Hepatocyte (in vitro differentiated cells): Measurements from ENCODE around the gene FNDC3B. TPM values are rescaled to one million over a fixed set of nuclear protein-coding genes. Genes with fewer than 3 reads are reported as not detected.
A peak's percentile ranks its signal among the peaks of the same experiment; 100 is the strongest.

Source experiments
- DNase-seq: peaks from one replicate; pipeline ENCODE4 v3.0.0-alpha.2; 2016; ENCODE audit warnings: low spot score
- H2AFZ ChIP-seq: fragments of 200-600 bp; sonication (generic); 2 replicates; pipeline ENCODE4 v1.6.0; 2016; ENCODE audit warnings: antibody characterized with exemption, mild to moderate bottlenecking
- H3K27ac ChIP-seq: fragments of 200-600 bp; sonication (generic); 2 replicates; pipeline ENCODE4 v1.5.1; 2016; ENCODE audit warnings: mild to moderate bottlenecking
- H3K27me3 ChIP-seq: fragments of 200-600 bp; sonication (generic); 2 replicates; pipeline ENCODE4 v1.6.1; 2016
- H3K36me3 ChIP-seq: fragments of 200-600 bp; sonication (generic); replicated peaks from 2 replicates; pipeline ENCODE4 v1.5.1; 2016; ENCODE audit warnings: low read depth; ENCODE audit not compliant: insufficient read depth
- H3K4me1 ChIP-seq: fragments of 200-600 bp; sonication (generic); 2 replicates; pipeline ENCODE4 v1.5.1; 2016; ENCODE audit warnings: mild to moderate bottlenecking, moderate library complexity; ENCODE audit not compliant: insufficient read depth
- H3K4me2 ChIP-seq: fragments of 200-600 bp; sonication (generic); 2 replicates; pipeline ENCODE4 v1.6.0; 2016
- H3K4me3 ChIP-seq: fragments of 200-600 bp; sonication (generic); 2 replicates; pipeline ENCODE4 v1.5.1; 2016; ENCODE audit warnings: mild to moderate bottlenecking
- H3K79me2 ChIP-seq: fragments of 200-600 bp; sonication (generic); 2 replicates; pipeline ENCODE4 v1.6.0; 2017; ENCODE audit warnings: mild to moderate bottlenecking
- H3K9me2 ChIP-seq: fragments of 200-600 bp; sonication (generic); replicated peaks from 2 replicates; pipeline ENCODE4 v1.6.0; 2017; ENCODE audit warnings: mild to moderate bottlenecking; ENCODE audit not compliant: insufficient read depth
- H3K9me3 ChIP-seq: fragments of 200-600 bp; sonication (generic); 2 replicates; pipeline ENCODE4 v1.5.1; 2016; ENCODE audit warnings: low read depth, mild to moderate bottlenecking
- H4K20me1 ChIP-seq: fragments of 200-600 bp; sonication (generic); 2 replicates; pipeline ENCODE4 v1.6.0; 2016; ENCODE audit warnings: mild to moderate bottlenecking; ENCODE audit not compliant: insufficient read depth, poor library complexity, severe bottlenecking
- CTCF ChIP-seq: fragments of 200-600 bp; sonication (generic); IDR thresholded peaks from 2 replicates; pipeline ENCODE4 v1.5.1; 2016; ENCODE audit warnings: antibody characterized with exemption, mild to moderate bottlenecking; ENCODE audit not compliant: poor library complexity
- EZH2 ChIP-seq: fragments of 200-600 bp; sonication (generic); IDR thresholded peaks from 2 replicates; pipeline ENCODE4 v1.6.1; 2016; ENCODE audit warnings: antibody characterized with exemption, mild to moderate bottlenecking, borderline replicate concordance
- EZH2phosphoT487 ChIP-seq: fragments of 200-600 bp; sonication (generic); IDR thresholded peaks from one replicate; pipeline ENCODE4 v1.6.1; 2018; ENCODE audit warnings: antibody characterized with exemption, mild to moderate bottlenecking, low read depth, moderate library complexity; ENCODE audit not compliant: unreplicated experiment, severe bottlenecking
- WGBS: methylation state at CpG from one replicate; pipeline ENCODE4 v1.1.6; 2016; ENCODE audit warnings: low lambda C conversion rate; ENCODE audit errors: missing lambda C conversion rate; 5-methylcytosine and 5-hydroxymethylcytosine counted together
- polyA plus RNA-seq: library from polyadenylated mRNA; unstranded; fragments of >200 nt; fragmentation: Nextera tagmentation; extraction: Ambion mirVana; gene quantifications from 2 replicates; pipeline ENCODE4 v1.2.1, GENCODE V29; 2016
- total RNA-seq: library from RNA; depleted of rRNA; stranded (reverse); fragments of >200 nt; gene quantifications from 2 replicates; pipeline ENCODE4 v1.2.3, GENCODE V29; 2014

FNDC3B gene
- total and polyA plus RNA-seq, 2 experiments from 2014 or later, result 61.2 to 113 TPM

GRCh38 chr3:172151651-172152649 lies 112.6 kb downstream of the FNDC3B start:
- Histone ChIP-seq H3K27ac (peak overlapping the region; percentile 93), H3K36me3 (no peaks in the 10 kb centered on the region), H2AFZ (no peak overlapping the region), H3K4me1 (peaks cover 35% of the 10 kb centered on the region), H4K20me1 (no peaks in the 10 kb centered on the region), H3K4me2 (no peak overlapping the region), H3K79me2 (peaks cover 86% of the 10 kb centered on the region), H3K4me3 (no peak overlapping the region), H3K27me3 (no peaks in the 10 kb centered on the region), H3K9me3 (no peaks in the 10 kb centered on the region), H3K9me2 (no peaks in the 10 kb centered on the region)
- no peak for TF ChIP-seq EZH2phosphoT487
- no peak for TF ChIP-seq CTCF
- no peak for TF ChIP-seq EZH2
- DNase-seq, result no peak
- 93% methylated on average over 14 of the region's 14 CpGs for WGBS

- Histone ChIP-seq H3K9me3 (no peaks in the 10 kb centered on the region), H3K4me1 (peaks cover 35% of the 10 kb centered on the region), H3K4me3 (no peak overlapping the region), H3K27ac (peak overlapping the region; percentile 93), H3K36me3 (no peaks in the 10 kb centered on the region), H3K27me3 (no peaks in the 10 kb centered on the region), H2AFZ (no peak overlapping the region), H4K20me1 (no peaks in the 10 kb centered on the region), H3K9me2 (no peaks in the 10 kb centered on the region), H3K4me2 (peak overlapping the region; percentile 42), H3K79me2 (peaks cover 86% of the 10 kb centered on the region)
- TF ChIP-seq EZH2 (no peak), EZH2phosphoT487 (no peak), CTCF (no peak)
- no peak for DNase-seq
- WGBS, result 56% methylated on average over 7 of the region's 7 CpGs
These were observed 113.5 kb downstream of the FNDC3B start for GRCh38 chr3:172152874-172153273.

GRCh38 chr3:172153335-172153861 lies 114.0 kb downstream of the FNDC3B start:
- H3K4me3 ChIP-seq, result no peak overlapping the region
- H3K79me2 ChIP-seq, result peaks cover 86% of the 10 kb centered on the region
- peaks cover 35% of the 10 kb centered on the region for H3K4me1 ChIP-seq
- 42% methylated on average over 8 of the region's 8 CpGs for WGBS
- peak overlapping the region; percentile 44 for H3K4me2 ChIP-seq
- no peaks in the 10 kb centered on the region for H4K20me1 ChIP-seq
- peak overlapping the region; percentile 93 for H3K27ac ChIP-seq
- peak; percentile 88 for DNase-seq
- no peak overlapping the region for H2AFZ ChIP-seq
- TF ChIP-seq EZH2phosphoT487 (no peak), EZH2 (no peak), CTCF (no peak)
- H3K9me3 ChIP-seq, result no peaks in the 10 kb centered on the region
- H3K36me3 ChIP-seq, result no peaks in the 10 kb centered on the region
- no peaks in the 10 kb centered on the region for H3K27me3 ChIP-seq
- no peaks in the 10 kb centered on the region for H3K9me2 ChIP-seq
